HEK293T (cell line): Measurements from ENCODE around the gene NLGN2.

Experiments used
- CTCF ChIA-PET: fragments of 350-600 bp; formaldehyde crosslinking; extraction: SDS; loops from one replicate; lab custom pipeline; 2021; ENCODE audit warnings: antibody characterized with exemption, inconsistent platforms; lab: Yijun Ruan, JAX
- POLR2A ChIA-PET: fragments of 350-600 bp; formaldehyde crosslinking; extraction: SDS; loops from one replicate; lab custom pipeline; 2020; ENCODE audit warnings: antibody characterized with exemption, inconsistent platforms; lab: Yijun Ruan, JAX
- DNase-seq: peaks from one replicate; pipeline ENCODE4 v3.0.0; 2012; ENCODE audit warnings: mixed read lengths; ENCODE audit errors: extremely low spot score
- ARNT ChIP-seq: fragments of 450-650 bp; IDR thresholded peaks from 2 replicates; pipeline ENCODE4 v1.6.1; 2017; ENCODE audit warnings: mild to moderate bottlenecking
- BHLHE40 ChIP-seq: fragments of 450-650 bp; IDR thresholded peaks from 2 replicates; pipeline ENCODE4 v1.6.1; 2016; ENCODE audit warnings: mild to moderate bottlenecking, moderate library complexity, borderline replicate concordance
- CTBP1 ChIP-seq: fragments of 450-650 bp; IDR thresholded peaks from 2 replicates; pipeline ENCODE4 v1.6.1; 2016; ENCODE audit warnings: borderline replicate concordance
- ELF4 ChIP-seq: fragments of 450-650 bp; IDR thresholded peaks from 2 replicates; pipeline ENCODE4 v1.6.1; 2017; ENCODE audit warnings: antibody characterized with exemption
- FOXA1 ChIP-seq: fragments of 450-650 bp; IDR thresholded peaks from 2 replicates; pipeline ENCODE4 v1.6.1; 2016; ENCODE audit warnings: mild to moderate bottlenecking
- FOXK2 ChIP-seq: fragments of 450-650 bp; IDR thresholded peaks from 2 replicates; pipeline ENCODE4 v1.6.1; 2016; ENCODE audit warnings: mild to moderate bottlenecking
- FOXM1 ChIP-seq: fragments of 450-650 bp; IDR thresholded peaks from 2 replicates; pipeline ENCODE4 v1.6.1; 2017; ENCODE audit warnings: mild to moderate bottlenecking, borderline replicate concordance
- HDGF ChIP-seq: fragments of 450-650 bp; IDR thresholded peaks from 2 replicates; pipeline ENCODE4 v1.6.1; 2017; ENCODE audit warnings: antibody characterized with exemption, borderline replicate concordance
- L3MBTL2 ChIP-seq: fragments of 450-650 bp; conservative IDR thresholded peaks from 2 replicates; pipeline ENCODE4 v1.6.1; 2016; ENCODE audit warnings: mild to moderate bottlenecking
- LEF1 ChIP-seq: fragments of 450-650 bp; IDR thresholded peaks from 2 replicates; pipeline ENCODE4 v1.6.1; 2017; ENCODE audit warnings: mild to moderate bottlenecking, borderline replicate concordance
- NFRKB ChIP-seq: fragments of 450-650 bp; IDR thresholded peaks from 2 replicates; pipeline ENCODE4 v1.6.1; 2016; ENCODE audit warnings: mild to moderate bottlenecking, moderate library complexity
- SP1 ChIP-seq: fragments of 450-650 bp; IDR thresholded peaks from 2 replicates; pipeline ENCODE4 v1.6.1; 2017
- SUZ12 ChIP-seq: fragments of 450-650 bp; IDR thresholded peaks from 2 replicates; pipeline ENCODE4 v1.6.1; 2016; ENCODE audit warnings: mild to moderate bottlenecking
- TARDBP ChIP-seq: fragments of 450-650 bp; IDR thresholded peaks from 2 replicates; pipeline ENCODE4 v1.6.1; 2016
- ZNF384 ChIP-seq: fragments of 450-650 bp; IDR thresholded peaks from 2 replicates; pipeline ENCODE4 v1.6.1; 2016
- TF ChIP-seq, protein P1 (sequence below): fragments of 450-650 bp; IDR thresholded peaks from 2 replicates; pipeline ENCODE4 v1.6.1; 2016

Gene NLGN2

DNA sequence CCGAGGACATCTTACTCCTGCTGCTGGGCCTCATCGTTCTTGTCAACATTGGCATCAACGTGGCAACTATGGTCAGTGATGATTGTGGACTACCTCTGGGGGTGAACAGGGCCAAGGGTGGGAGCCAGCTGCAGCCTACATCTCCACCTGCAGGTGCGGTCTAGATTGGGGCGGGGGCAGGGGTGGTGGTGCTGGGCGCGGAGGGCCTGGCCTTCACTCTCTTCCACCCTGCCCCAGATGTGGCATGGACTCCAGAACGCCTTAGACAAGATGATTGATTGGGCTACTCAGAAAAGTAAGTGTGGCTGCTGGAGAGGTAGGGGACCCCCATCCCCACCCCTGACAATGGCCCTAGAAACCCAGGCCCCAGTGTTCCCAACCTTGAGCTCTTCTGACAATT, 18.1 kb downstream of the NLGN2 start:
- POLR2A ChIA-PET = interaction anchor here (0.9 kb wide), 1 partner anchor 18 kb away, joined by 3 read pairs; no protein-coding TSS in a partner anchor
- CTCF ChIA-PET = interaction anchor here (0.6 kb wide), 1 partner anchor 1593 kb away, joined by 3 read pairs; no protein-coding TSS in a partner anchor
- DNase-seq = no peak
- TF ChIP-seq LEF1 = no peak
- TF ChIP-seq SP1 = no peak
- TF ChIP-seq ZNF384 = no peak
- no peak for TF ChIP-seq ARNT
- TF ChIP-seq FOXM1 = no peak
- no peak for TF ChIP-seq HDGF
- no peak for TF ChIP-seq NFRKB
- no peak for TF ChIP-seq CTBP1
- no peak for TF ChIP-seq SUZ12
- TF ChIP-seq TARDBP = no peak
- TF ChIP-seq FOXA1 = no peak
- TF ChIP-seq, protein P1, sequence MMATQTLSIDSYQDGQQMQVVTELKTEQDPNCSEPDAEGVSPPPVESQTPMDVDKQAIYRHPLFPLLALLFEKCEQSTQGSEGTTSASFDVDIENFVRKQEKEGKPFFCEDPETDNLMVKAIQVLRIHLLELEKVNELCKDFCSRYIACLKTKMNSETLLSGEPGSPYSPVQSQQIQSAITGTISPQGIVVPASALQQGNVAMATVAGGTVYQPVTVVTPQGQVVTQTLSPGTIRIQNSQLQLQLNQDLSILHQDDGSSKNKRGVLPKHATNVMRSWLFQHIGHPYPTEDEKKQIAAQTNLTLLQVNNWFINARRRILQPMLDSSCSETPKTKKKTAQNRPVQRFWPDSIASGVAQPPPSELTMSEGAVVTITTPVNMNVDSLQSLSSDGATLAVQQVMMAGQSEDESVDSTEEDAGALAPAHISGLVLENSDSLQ = no peak
- TF ChIP-seq BHLHE40 = no peak
- TF ChIP-seq FOXK2 = no peak
- TF ChIP-seq ELF4 = no peak
- TF ChIP-seq L3MBTL2 = no peak

DNA sequence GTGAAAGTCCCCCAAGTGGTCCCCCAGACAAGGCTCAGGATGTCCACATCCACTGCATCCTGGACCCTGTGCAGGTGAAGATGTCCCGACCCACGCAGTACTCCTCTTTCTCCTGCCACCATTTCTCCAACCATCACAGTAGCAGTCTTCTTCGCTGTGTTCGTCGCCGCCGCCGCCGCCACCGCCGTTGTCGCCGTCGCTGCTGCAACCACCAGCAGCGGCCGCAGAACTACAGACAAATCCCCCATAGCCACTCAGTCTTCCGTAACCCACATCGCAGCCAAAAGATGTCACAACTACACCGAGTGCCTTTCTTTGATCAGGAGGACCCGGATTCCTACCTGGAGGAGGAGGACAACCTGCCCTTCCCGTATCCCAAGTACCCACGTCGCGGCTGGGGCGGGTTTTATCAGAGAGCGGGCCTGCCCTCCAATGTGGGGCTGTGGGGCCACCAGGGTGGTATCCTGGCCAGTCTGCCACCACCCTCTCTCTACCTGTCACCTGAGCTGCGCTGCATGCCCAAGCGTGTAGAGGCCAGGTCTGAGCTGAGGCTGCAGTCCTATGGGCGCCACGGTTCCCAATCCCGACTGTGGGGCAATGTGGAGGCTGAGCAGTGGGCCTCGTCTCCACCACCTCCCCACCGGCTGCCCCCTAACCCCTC, 18.7 kb downstream of the NLGN2 start:
- TF ChIP-seq FOXK2 (no peak), TARDBP (no peak), FOXA1 (no peak), BHLHE40 (no peak), ELF4 (no peak), SP1 (no peak), HDGF (no peak), FOXM1 (no peak), ZNF384 (no peak), ARNT (no peak), NFRKB (no peak), L3MBTL2 (no peak), SUZ12 (no peak), LEF1 (no peak)
- TF ChIP-seq, protein P1 = no peak
- CTCF ChIA-PET = interaction anchor here (0.6 kb wide), 1 partner anchor 1592 kb away, joined by 3 read pairs; no protein-coding TSS in a partner anchor
- POLR2A ChIA-PET = no interaction called here
- no peak for DNase-seq

DNA sequence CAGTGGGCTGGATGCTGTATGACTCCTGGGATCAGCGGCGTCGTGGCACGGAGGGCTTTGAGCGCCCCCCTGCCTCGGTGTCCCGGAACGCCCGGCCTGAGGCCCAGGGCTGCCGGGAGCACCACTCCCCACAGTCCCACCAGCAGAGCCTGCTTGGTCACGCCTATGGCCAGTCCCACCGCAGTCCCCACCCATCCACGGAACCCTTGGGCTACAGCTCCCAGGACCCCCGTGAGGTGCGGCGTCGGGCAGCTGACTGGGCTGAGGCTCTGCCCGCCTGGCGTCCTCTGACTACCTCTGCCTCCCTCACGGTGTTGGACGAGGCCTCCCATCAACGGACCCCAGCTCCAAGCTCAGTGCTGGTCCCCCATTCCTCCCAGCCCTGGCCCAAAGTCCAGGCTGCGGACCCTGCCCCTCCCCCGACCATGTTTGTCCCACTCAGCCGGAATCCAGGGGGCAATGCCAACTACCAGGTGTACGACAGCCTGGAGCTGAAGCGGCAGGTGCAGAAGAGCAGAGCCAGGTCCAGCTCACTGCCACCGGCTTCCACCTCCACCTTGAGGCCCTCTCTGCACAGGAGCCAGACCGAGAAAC, 19.3 kb downstream of the NLGN2 start:
- no peak for DNase-seq
- ChIA-PET CTCF (no interaction called here), POLR2A (no interaction called here)
- no peak for TF ChIP-seq FOXK2
- TF ChIP-seq ELF4 = no peak
- TF ChIP-seq SUZ12 = no peak
- no peak for TF ChIP-seq ZNF384
- TF ChIP-seq LEF1 = no peak
- TF ChIP-seq HDGF = no peak
- no peak for TF ChIP-seq CTBP1
- TF ChIP-seq, protein P1 = no peak
- TF ChIP-seq NFRKB = no peak
- no peak for TF ChIP-seq ARNT
- no peak for TF ChIP-seq FOXA1
- TF ChIP-seq L3MBTL2 = no peak

DNA sequence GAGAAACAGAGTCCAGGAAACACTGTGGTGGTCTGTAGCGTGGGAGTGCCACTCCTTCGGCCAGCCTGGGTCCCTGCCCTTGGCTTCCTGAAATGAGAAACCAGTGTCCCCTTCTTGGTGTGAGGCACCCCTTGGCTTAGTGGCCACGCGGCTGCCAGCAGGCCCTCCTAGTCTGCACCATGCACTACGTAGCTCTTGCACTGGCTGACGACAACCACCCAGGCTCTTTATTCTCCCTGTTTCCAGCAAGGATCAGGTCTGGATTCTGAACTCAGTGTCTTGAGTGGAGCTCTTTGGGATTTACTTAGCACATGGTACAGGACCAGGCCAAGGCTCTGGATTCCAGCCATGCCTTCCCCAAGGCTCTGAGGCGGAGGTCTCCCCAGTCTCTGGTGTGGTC, 19.9 kb downstream of the NLGN2 start:
- no peak for DNase-seq
- ChIA-PET CTCF (no interaction called here), POLR2A (no interaction called here)
- TF ChIP-seq TARDBP (no peak), FOXK2 (no peak), SUZ12 (no peak)

DNA sequence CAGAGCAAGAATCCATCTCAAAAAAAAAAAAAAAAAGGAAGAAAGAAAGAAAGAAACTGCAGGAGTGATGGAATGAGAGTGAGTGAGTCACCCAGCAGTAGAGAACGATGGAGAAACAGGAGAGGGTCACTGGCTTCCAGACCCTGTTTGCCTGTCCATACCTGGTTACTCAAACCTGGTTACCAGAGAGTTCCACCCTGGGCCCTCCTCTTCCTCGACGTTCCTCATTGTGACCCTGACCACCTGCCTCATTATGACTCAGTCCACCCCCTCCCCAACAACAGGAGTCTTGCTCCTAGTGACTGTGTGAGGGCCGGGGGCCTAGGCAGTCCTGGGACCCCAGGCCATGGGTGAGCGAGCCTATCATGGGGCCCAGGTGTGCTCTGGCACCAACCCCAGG, 20.9 kb downstream of the NLGN2 start, which contains the start of gene SPEM3:
SPEM3 (plus strand) TSS at position 301 of the 400 bp plus-strand sequence; CDS start at position 347, 46 bp downstream.
- POLR2A ChIA-PET = no interaction called here
- TF ChIP-seq FOXK2 = no peak
- TF ChIP-seq SP1 = no peak
- TF ChIP-seq TARDBP = no peak
- no peak for TF ChIP-seq ARNT
- no peak for TF ChIP-seq HDGF
- no peak for TF ChIP-seq ZNF384
- TF ChIP-seq NFRKB = no peak
- TF ChIP-seq CTBP1 = no peak
- TF ChIP-seq SUZ12 = no peak
- no peak for TF ChIP-seq FOXM1
- TF ChIP-seq ELF4 = no peak
- CTCF ChIA-PET = no interaction called here
- DNase-seq = no peak

DNA sequence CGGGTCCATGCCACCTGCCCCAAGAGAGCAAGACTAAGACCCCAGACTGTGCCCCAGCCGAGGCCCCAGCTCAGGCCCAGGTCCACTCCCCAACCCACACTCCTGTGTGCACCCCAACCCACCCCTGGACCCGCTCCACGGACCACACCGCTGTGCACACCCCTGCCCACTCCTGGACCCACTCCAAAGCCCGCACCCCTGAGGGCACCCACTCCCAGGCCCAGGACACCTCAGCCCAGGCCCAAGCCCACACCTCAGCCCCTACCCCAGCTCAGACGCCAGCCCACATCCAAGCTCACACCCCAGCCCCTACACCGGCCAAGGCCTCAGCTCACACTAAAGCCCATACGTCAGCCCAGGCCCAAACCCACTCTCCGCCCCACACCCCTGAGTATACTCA, 22.1 kb downstream of the NLGN2 start:
- no peak for DNase-seq
- CTCF ChIA-PET = no interaction called here
- POLR2A ChIA-PET = interaction anchor here (1.5 kb wide), 1 partner anchor 11 kb away, joined by 4 read pairs; no protein-coding TSS in a partner anchor
- TF ChIP-seq, protein P1 = no peak
- TF ChIP-seq ZNF384 = no peak
- TF ChIP-seq FOXM1 = no peak
- TF ChIP-seq TARDBP = no peak
- TF ChIP-seq FOXA1 = no peak
